MCF 10A (cell line): Measurements from ENCODE around the gene ADISSP. TPM values are rescaled to one million over a fixed set of nuclear protein-coding genes. Genes with fewer than 3 reads are reported as not detected.

Experiments
- BruUV-seq: library from RNA; stranded (reverse); fragments of 400-500 nt; replicated peaks from 2 replicates; lab custom pipeline; 2021; lab: Mats Ljungman, UMichigan
- CTCF ChIA-PET: fragments of 300-600 bp; sonication (Branson Sonifier 250); formaldehyde crosslinking; extraction: SDS; loops from one replicate; lab custom pipeline; 2021; ENCODE audit warnings: antibody characterized with exemption, inconsistent platforms; lab: Yijun Ruan, JAX
- POLR2A ChIA-PET: fragments of 300-600, 350-650 bp; sonication (Branson Sonifier 250); formaldehyde crosslinking; extraction: SDS; loops from one replicate; lab custom pipeline; 2020; ENCODE audit warnings: antibody characterized with exemption, inconsistent platforms; lab: Yijun Ruan, JAX
- DNase-seq: peaks from one replicate; pipeline ENCODE4 v3.0.0-alpha.2; 2018; ENCODE audit not compliant: unreplicated experiment
- H3K27ac Mint-ChIP-seq: one replicate; pipeline ENCODE4 v1.8.0; 2022; ENCODE audit warnings: mild to moderate bottlenecking, low read depth, mixed read lengths; ENCODE audit not compliant: unreplicated experiment
- H3K27me3 Mint-ChIP-seq: one replicate; pipeline ENCODE4 v1.8.0; 2022; ENCODE audit warnings: mixed read lengths; ENCODE audit not compliant: insufficient read depth, unreplicated experiment
- H3K36me3 Mint-ChIP-seq: one replicate; pipeline ENCODE4 v1.8.0; 2022; ENCODE audit warnings: mild to moderate bottlenecking, moderate library complexity, mixed read lengths; ENCODE audit not compliant: insufficient read depth, unreplicated experiment
- H3K4me1 Mint-ChIP-seq: one replicate; pipeline ENCODE4 v1.8.0; 2022; ENCODE audit warnings: mixed read lengths; ENCODE audit not compliant: insufficient read depth, unreplicated experiment
- H3K4me3 Mint-ChIP-seq: one replicate; pipeline ENCODE4 v1.8.0; 2022; ENCODE audit warnings: mild to moderate bottlenecking, moderate library complexity, mixed read lengths; ENCODE audit not compliant: unreplicated experiment
- H3K9me3 Mint-ChIP-seq: one replicate; pipeline ENCODE4 v1.8.0; 2022; ENCODE audit warnings: mixed read lengths; ENCODE audit not compliant: unreplicated experiment
- CTCF ChIP-seq: fragments of 200-600 bp; IDR thresholded peaks from one replicate; pipeline ENCODE4 v1.8.0; 2022; ENCODE audit warnings: antibody characterized with exemption, mild to moderate bottlenecking; ENCODE audit not compliant: unreplicated experiment
- intact Hi-C: fragments of 100-400 bp; cut with micrococcal nuclease; formaldehyde crosslinking; loops from 2 replicates; pipeline ENCODE4 v1.14.1; 2022
- total RNA-seq: library from RNA; stranded (reverse); gene quantifications from 2 replicates; pipeline ENCODE4 v1.2.3, GENCODE V29; 2022

ADISSP gene
- total RNA-seq, 1 experiment from 2014 or later, result 58.8 TPM

GRCh38 chr20:3732327-3733118 lies 35.0 kb downstream of the ADISSP start, which contains the start of gene HSPA12B:
HSPA12B (plus strand) TSS chr20:3732685; CDS start chr20:3738675, 5,990 bp downstream.
- no peak within 1 kb of the TSS for H3K27ac Mint-ChIP-seq
- no peaks in the 10 kb centered on the region for H3K9me3 Mint-ChIP-seq
- no peak within 1 kb of the TSS for H3K4me3 Mint-ChIP-seq
- ChIA-PET CTCF (interaction anchor here (0.6 to 2.1 kb wide), 4 partner anchors 14 to 42 kb away, joined by 3 to 7 read pairs (median 3); no protein-coding TSS in a partner anchor), POLR2A (no interaction called here)
- peaks cover 23% of the 10 kb centered on the region for H3K4me1 Mint-ChIP-seq
- H3K36me3 Mint-ChIP-seq, result peaks cover 5% of the 10 kb centered on the region
- no TSS peak for BruUV-seq
- TF ChIP-seq CTCF, result no peak
- no peak for DNase-seq
- H3K27me3 Mint-ChIP-seq, result peaks cover 4% of the 10 kb centered on the region
- intact Hi-C loops, result no loop called here

DNA sequence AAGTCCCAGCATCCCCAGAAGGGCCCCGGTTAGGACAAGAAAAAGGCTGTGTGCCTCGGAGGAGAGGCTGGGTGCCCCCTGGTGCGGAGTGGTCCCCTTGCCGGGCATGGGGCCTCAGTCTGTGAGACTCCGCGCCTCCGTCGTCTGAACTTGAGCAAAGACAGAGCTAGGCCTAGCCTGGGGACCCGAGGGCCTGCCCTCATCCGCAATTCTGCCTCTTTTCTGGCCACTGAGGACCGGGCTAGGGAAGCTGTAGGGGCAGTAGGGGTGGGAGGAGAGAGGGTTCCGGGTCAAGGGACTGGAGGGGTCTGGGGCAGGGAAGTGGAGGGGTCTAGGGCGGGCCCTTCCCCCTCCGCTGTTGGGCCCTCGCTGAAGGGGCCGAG lies 35.6 kb downstream of the ADISSP start:
- intact Hi-C loops, result no loop called here
- peaks cover 5% of the 10 kb centered on the region for H3K36me3 Mint-ChIP-seq
- H3K27me3 Mint-ChIP-seq, result peaks cover 10% of the 10 kb centered on the region
- H3K9me3 Mint-ChIP-seq, result no peaks in the 10 kb centered on the region
- no TSS peak for BruUV-seq
- POLR2A ChIA-PET, result no interaction called here
- no peak overlapping the region for H3K4me3 Mint-ChIP-seq
- H3K4me1 Mint-ChIP-seq, result peaks cover 29% of the 10 kb centered on the region
- CTCF ChIA-PET, result interaction anchor here (0.7 to 2.1 kb wide), 4 partner anchors 11 to 42 kb away, joined by 3 to 7 read pairs (median 3); no protein-coding TSS in a partner anchor
- no peak for TF ChIP-seq CTCF
- no peak overlapping the region for H3K27ac Mint-ChIP-seq
- DNase-seq, result no peak

GRCh38 chr20:3730803-3731672 lies 36.5 kb downstream of the ADISSP start:
- CTCF ChIA-PET, result interaction anchor here (0.7 to 2.1 kb wide), 3 partner anchors 10 to 22 kb away, joined by 3 to 7 read pairs (median 3); no protein-coding TSS in a partner anchor
- DNase-seq, result no peak
- Mint-ChIP-seq H3K27ac (no peak overlapping the region), H3K4me1 (peaks cover 31% of the 10 kb centered on the region), H3K36me3 (peaks cover 5% of the 10 kb centered on the region), H3K9me3 (no peaks in the 10 kb centered on the region), H3K27me3 (peaks cover 15% of the 10 kb centered on the region), H3K4me3 (no peak overlapping the region)
- TF ChIP-seq CTCF, result no peak
- POLR2A ChIA-PET, result interaction anchor here (0.6 to 0.7 kb wide), 3 partner anchors 10 to 874 kb away, joined by 3 to 4 read pairs (median 3); no protein-coding TSS in a partner anchor
- intact Hi-C loops, result no loop called here
- BruUV-seq, result no TSS peak
